Astrocyte (in vitro differentiated cells and primary cell): ENCODE measurements around the gene ABCA3. TPM values are rescaled to one million over a fixed set of nuclear protein-coding genes. Genes with fewer than 3 reads are reported as not detected.

Experiments
- DNase-seq: peaks from one replicate; pipeline ENCODE4 v3.0.0-alpha.2; 2010; ENCODE audit warnings: low read depth
- FAIRE-seq: peaks from 2 replicates; lab custom pipeline; 2011; peaks lifted over from hg19 to GRCh38; lab: Jason Lieb, UNC
- H2AFZ ChIP-seq: 2 replicates; pipeline ENCODE4 v1.6.0; 2012; ENCODE audit warnings: low read depth, low read length, inconsistent platforms
- H3K27ac ChIP-seq: 2 replicates; pipeline ENCODE4 v1.5.1; 2011; ENCODE audit warnings: low read depth, low read length, inconsistent platforms
- H3K27me3 ChIP-seq: 2 replicates; pipeline ENCODE4 v1.6.0; 2011; ENCODE audit warnings: low read length, inconsistent platforms; ENCODE audit not compliant: insufficient read depth
- H3K36me3 ChIP-seq: 2 replicates; pipeline ENCODE4 v1.5.1; 2011; ENCODE audit warnings: low read length, inconsistent platforms; ENCODE audit not compliant: insufficient read depth
- H3K4me1 ChIP-seq: 2 replicates; pipeline ENCODE4 v1.5.1; 2011; ENCODE audit warnings: low read length, inconsistent platforms; ENCODE audit not compliant: insufficient read depth
- H3K4me2 ChIP-seq: 2 replicates; pipeline ENCODE4 v1.6.0; 2012; ENCODE audit warnings: low read length, inconsistent platforms
- H3K4me3 ChIP-seq: 2 replicates; pipeline ENCODE4 v1.5.1; 2011; ENCODE audit warnings: low read depth, mild to moderate bottlenecking, low read length, inconsistent platforms; ENCODE audit not compliant: insufficient read depth
- H3K79me2 ChIP-seq: 2 replicates; pipeline ENCODE4 v1.6.0; 2012; ENCODE audit warnings: mild to moderate bottlenecking, low read length, inconsistent platforms; ENCODE audit not compliant: insufficient read depth
- H3K9ac ChIP-seq: 2 replicates; pipeline ENCODE4 v1.6.0; 2012; ENCODE audit warnings: mild to moderate bottlenecking, low read length, inconsistent platforms
- H3K9me3 ChIP-seq: 2 replicates; pipeline ENCODE4 v1.5.1; 2012; ENCODE audit warnings: low read depth, mild to moderate bottlenecking, low read length, inconsistent platforms; ENCODE audit not compliant: insufficient read depth
- H4K20me1 ChIP-seq: 2 replicates; pipeline ENCODE4 v1.6.0; 2012; ENCODE audit warnings: low read length, inconsistent platforms; ENCODE audit not compliant: insufficient read depth
- H3K27ac Mint-ChIP-seq: one replicate; pipeline ENCODE4 v1.8.0; 2021; ENCODE audit warnings: mild to moderate bottlenecking, mixed read lengths; ENCODE audit not compliant: unreplicated experiment
- H3K27me3 Mint-ChIP-seq: one replicate; pipeline ENCODE4 v1.8.0; 2021; ENCODE audit warnings: low read depth, mixed read lengths; ENCODE audit not compliant: unreplicated experiment
- H3K36me3 Mint-ChIP-seq: one replicate; pipeline ENCODE4 v1.8.0; 2021; ENCODE audit warnings: low read depth, mixed read lengths; ENCODE audit not compliant: unreplicated experiment
- H3K4me1 Mint-ChIP-seq: one replicate; pipeline ENCODE4 v1.8.0; 2021; ENCODE audit warnings: low read depth, mixed read lengths; ENCODE audit not compliant: unreplicated experiment
- H3K4me3 Mint-ChIP-seq: one replicate; pipeline ENCODE4 v1.8.0; 2021; ENCODE audit warnings: mild to moderate bottlenecking, moderate library complexity, mixed read lengths; ENCODE audit not compliant: unreplicated experiment
- H3K9me3 Mint-ChIP-seq: one replicate; pipeline ENCODE4 v1.8.0; 2021; ENCODE audit warnings: mild to moderate bottlenecking, mixed read lengths; ENCODE audit not compliant: unreplicated experiment
- EZH2 ChIP-seq: IDR thresholded peaks from 2 replicates; pipeline ENCODE4 v1.6.1; 2012; ENCODE audit warnings: mild to moderate bottlenecking, low read length, inconsistent platforms; ENCODE audit not compliant: insufficient read depth
- total RNA-seq: library from RNA; stranded (reverse); gene quantifications from 2 replicates; pipeline ENCODE4 v1.2.1, GENCODE V29; 2021
- TF ChIP-seq, protein P1 (sequence below): IDR thresholded peaks from 2 replicates; pipeline ENCODE4 v1.5.1; 2011; ENCODE audit warnings: low read depth, mild to moderate bottlenecking, inconsistent platforms, low read length, moderate library complexity; ENCODE audit not compliant: insufficient read depth

Gene ABCA3
- total RNA-seq, 1 donor from 2014 or later = 4.8 TPM

DNA sequence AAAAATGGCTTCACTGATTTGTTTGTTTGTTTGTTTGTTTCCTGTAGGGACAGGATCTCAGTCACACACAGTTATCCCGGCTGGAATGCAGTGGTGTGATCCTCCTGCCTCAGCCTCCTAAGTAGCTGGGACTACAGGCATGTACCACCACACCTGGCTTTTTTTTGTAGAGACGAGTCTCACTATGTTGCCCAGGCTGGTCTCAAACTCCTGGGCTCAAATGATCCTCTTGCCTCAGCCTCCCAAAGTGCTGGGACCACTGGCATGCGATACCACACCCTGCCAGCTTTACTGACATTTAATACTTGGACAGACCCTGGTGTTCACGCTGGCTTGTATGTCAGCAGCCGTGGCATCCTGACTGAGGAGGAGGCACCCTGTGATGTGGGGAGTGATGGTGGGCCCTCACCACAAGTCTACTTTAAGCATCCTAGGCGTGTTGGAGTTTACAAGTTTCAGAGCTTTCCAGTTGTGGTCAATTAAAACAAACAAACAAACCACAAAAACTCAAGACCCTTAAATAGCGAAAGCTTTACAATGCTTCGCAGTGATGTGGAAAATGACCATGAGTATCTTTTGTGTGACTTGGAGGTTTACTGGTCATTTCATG, 5.1 kb downstream of the ABCA3 start:
- Histone ChIP-seq H3K9ac (no peak overlapping the region), H3K4me1 (peaks cover 4% of the 10 kb centered on the region), H4K20me1 (no peaks in the 10 kb centered on the region), H3K79me2 (no peaks in the 10 kb centered on the region), H3K4me3 (no peak overlapping the region), H3K9me3 (no peaks in the 10 kb centered on the region), H3K27me3 (peaks cover 11% of the 10 kb centered on the region), H3K27ac (no peak overlapping the region), H2AFZ (no peak overlapping the region), H3K4me2 (no peak overlapping the region), H3K36me3 (no peaks in the 10 kb centered on the region)
- TF ChIP-seq EZH2 = no peak
- TF ChIP-seq, protein P1, sequence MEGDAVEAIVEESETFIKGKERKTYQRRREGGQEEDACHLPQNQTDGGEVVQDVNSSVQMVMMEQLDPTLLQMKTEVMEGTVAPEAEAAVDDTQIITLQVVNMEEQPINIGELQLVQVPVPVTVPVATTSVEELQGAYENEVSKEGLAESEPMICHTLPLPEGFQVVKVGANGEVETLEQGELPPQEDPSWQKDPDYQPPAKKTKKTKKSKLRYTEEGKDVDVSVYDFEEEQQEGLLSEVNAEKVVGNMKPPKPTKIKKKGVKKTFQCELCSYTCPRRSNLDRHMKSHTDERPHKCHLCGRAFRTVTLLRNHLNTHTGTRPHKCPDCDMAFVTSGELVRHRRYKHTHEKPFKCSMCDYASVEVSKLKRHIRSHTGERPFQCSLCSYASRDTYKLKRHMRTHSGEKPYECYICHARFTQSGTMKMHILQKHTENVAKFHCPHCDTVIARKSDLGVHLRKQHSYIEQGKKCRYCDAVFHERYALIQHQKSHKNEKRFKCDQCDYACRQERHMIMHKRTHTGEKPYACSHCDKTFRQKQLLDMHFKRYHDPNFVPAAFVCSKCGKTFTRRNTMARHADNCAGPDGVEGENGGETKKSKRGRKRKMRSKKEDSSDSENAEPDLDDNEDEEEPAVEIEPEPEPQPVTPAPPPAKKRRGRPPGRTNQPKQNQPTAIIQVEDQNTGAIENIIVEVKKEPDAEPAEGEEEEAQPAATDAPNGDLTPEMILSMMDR = no peak
- no peak for DNase-seq
- no peak overlapping the region for H3K27ac Mint-ChIP-seq
- H3K9me3 Mint-ChIP-seq = peaks cover 1% of the 10 kb centered on the region
- H3K27me3 Mint-ChIP-seq = peaks cover 28% of the 10 kb centered on the region
- H3K4me3 Mint-ChIP-seq = no peak overlapping the region
- H3K36me3 Mint-ChIP-seq = no peaks in the 10 kb centered on the region
- no peak for FAIRE-seq
- peaks cover 8% of the 10 kb centered on the region for H3K4me1 Mint-ChIP-seq

DNA sequence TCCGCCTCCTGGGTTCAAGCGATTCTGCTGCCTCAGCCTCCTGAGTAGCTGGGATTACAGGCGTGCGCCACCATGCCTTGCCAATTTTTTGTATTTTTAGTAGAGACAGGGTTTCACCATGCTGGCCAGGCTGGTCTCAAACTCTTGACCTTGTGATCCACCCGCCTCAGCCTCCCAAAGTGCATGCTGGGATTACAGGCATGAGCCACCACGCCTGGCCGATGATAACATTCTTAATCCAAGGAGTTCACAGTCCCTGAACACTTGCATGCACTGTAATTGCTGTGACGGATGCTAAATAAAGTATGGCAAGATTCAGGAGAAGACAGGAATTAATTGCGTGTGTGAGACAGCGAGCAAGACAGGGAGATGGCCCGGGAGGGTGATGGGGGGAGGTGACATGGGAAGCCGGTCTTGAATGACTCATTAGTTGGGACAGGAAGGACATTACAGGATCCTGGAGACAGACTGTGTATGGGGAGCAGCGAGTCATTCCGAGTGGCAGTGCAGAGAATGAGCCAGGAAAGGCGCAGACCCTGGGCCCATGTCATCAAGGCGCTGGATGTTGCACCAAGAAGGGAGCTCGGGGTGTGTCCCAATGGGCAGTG, 6.7 kb downstream of the ABCA3 start:
- Mint-ChIP-seq H3K4me1 (peaks cover 5% of the 10 kb centered on the region), H3K9me3 (peaks cover 1% of the 10 kb centered on the region), H3K27me3 (peaks cover 20% of the 10 kb centered on the region), H3K27ac (peak overlapping the region; percentile 6), H3K4me3 (no peak overlapping the region), H3K36me3 (no peaks in the 10 kb centered on the region)
- DNase-seq (no peak), FAIRE-seq (no peak)
- peak overlapping the region; percentile 32 for H3K4me2 ChIP-seq
- no peaks in the 10 kb centered on the region for H4K20me1 ChIP-seq
- TF ChIP-seq, protein P1 = no peak
- no peak for TF ChIP-seq EZH2
- H3K4me3 ChIP-seq = no peak overlapping the region
- no peaks in the 10 kb centered on the region for H3K79me2 ChIP-seq
- H3K9me3 ChIP-seq = no peaks in the 10 kb centered on the region
- H3K36me3 ChIP-seq = no peaks in the 10 kb centered on the region
- no peak overlapping the region for H3K27ac ChIP-seq
- no peak overlapping the region for H3K9ac ChIP-seq
- H2AFZ ChIP-seq = no peak overlapping the region
- H3K4me1 ChIP-seq = no peaks in the 10 kb centered on the region
- H3K27me3 ChIP-seq = peaks cover 4% of the 10 kb centered on the region

DNA sequence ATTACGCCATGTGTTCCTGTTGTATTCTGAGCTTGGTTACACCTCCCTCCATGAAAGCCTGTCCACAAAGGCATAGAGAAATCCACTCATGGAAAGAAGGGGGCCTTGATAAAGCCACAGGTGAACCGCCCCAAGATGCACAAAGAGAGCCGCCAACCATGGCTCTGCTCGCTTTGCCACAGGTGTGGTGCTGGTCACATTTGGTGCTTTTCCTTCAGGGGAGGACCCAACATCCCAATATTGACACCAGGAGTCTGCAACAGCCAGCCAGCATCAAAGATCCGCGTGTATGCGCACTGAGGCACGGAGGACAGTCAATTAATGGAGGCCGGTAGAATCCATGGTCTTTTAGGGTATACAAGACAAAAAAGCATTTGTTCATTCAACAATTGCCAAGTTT, 7.3 kb downstream of the ABCA3 start:
- Histone ChIP-seq H2AFZ (no peak overlapping the region), H3K9ac (no peak overlapping the region), H3K27ac (no peak overlapping the region), H3K4me3 (no peak overlapping the region), H3K79me2 (no peaks in the 10 kb centered on the region), H3K27me3 (peaks cover 7% of the 10 kb centered on the region), H4K20me1 (no peaks in the 10 kb centered on the region), H3K4me1 (no peaks in the 10 kb centered on the region), H3K4me2 (no peak overlapping the region), H3K9me3 (no peaks in the 10 kb centered on the region), H3K36me3 (no peaks in the 10 kb centered on the region)
- Mint-ChIP-seq H3K9me3 (peaks cover 1% of the 10 kb centered on the region), H3K27ac (no peak overlapping the region), H3K27me3 (peaks cover 14% of the 10 kb centered on the region), H3K4me3 (no peak overlapping the region), H3K36me3 (no peaks in the 10 kb centered on the region), H3K4me1 (peaks cover 5% of the 10 kb centered on the region)
- DNase-seq (no peak), FAIRE-seq (no peak)
- no peak for TF ChIP-seq EZH2
- TF ChIP-seq, protein P1 = no peak
